Measurements from ENCODE around the gene MCTP1. TPM values are rescaled to one million over a fixed set of nuclear protein-coding genes. Genes with fewer than 3 reads are reported as not detected.
A peak's percentile ranks its signal among the peaks of the same experiment; 100 is the strongest.

MCTP1 gene
- total RNA-seq, 1 experiment from 2014 or later = 25.8 TPM

DNA sequence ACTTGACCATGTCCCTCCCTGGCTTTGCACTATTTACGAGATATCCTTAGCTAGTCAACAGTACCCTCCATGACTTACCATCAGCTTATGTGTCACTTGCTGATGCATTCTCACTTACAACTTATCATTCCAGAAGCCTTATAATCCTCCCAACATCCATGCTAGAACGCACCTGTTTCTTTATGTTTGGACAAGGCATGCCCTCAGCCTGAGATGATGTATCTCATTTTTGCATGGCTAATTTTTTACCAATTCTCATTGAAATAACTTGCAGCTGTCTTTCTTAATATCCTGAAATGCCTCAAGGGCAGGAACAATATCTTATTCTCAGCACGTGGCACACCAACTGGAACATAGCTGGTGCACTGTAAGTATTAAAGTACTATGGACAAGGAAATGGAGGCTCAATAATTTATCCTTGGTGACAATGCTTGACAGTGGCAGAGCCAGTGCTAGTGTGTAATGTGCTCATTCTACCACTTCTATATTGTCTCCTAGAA lies 384.8 kb downstream of the MCTP1 start:
- intact Hi-C loops (cut with micrococcal nuclease; ENCODE audit: unreplicated experiment) = loop anchor here (10.0 kb wide), 1 partner anchor 375 kb away; no protein-coding TSS in a partner anchor
- no peak for TF ChIP-seq EZH2 (IDR thresholded peaks at IDR 0.05; ENCODE audit: borderline replicate concordance, low read depth, low read length, poor library complexity, severe bottlenecking)
- TF ChIP-seq, protein P1, sequence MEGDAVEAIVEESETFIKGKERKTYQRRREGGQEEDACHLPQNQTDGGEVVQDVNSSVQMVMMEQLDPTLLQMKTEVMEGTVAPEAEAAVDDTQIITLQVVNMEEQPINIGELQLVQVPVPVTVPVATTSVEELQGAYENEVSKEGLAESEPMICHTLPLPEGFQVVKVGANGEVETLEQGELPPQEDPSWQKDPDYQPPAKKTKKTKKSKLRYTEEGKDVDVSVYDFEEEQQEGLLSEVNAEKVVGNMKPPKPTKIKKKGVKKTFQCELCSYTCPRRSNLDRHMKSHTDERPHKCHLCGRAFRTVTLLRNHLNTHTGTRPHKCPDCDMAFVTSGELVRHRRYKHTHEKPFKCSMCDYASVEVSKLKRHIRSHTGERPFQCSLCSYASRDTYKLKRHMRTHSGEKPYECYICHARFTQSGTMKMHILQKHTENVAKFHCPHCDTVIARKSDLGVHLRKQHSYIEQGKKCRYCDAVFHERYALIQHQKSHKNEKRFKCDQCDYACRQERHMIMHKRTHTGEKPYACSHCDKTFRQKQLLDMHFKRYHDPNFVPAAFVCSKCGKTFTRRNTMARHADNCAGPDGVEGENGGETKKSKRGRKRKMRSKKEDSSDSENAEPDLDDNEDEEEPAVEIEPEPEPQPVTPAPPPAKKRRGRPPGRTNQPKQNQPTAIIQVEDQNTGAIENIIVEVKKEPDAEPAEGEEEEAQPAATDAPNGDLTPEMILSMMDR (conservative IDR thresholded peaks at IDR 0.05; ENCODE audit: low read depth, low read length) = no peak
- Histone ChIP-seq H3K27ac (ENCODE audit: low read depth, low read length, poor library complexity, severe bottlenecking) (no peak overlapping the region), H3K4me1 (ENCODE audit: insufficient read depth, low read length, poor library complexity, severe bottlenecking) (no peaks in the 10 kb centered on the region), H3K27me3 (replicated peaks; ENCODE audit: insufficient read depth, low read depth, low read length, poor library complexity) (no peaks in the 10 kb centered on the region), H3K36me3 (ENCODE audit: insufficient read depth, low read length, poor library complexity, severe bottlenecking) (no peaks in the 10 kb centered on the region), H3K4me3 (ENCODE audit: low read depth, low read length, poor library complexity, severe bottlenecking) (no peak overlapping the region), H3K9me3 (ENCODE audit: low read depth, low read length, poor library complexity, severe bottlenecking) (no peaks in the 10 kb centered on the region)
- BruUV-seq (replicated peaks) = no TSS peak
- no peak for DNase-seq (ENCODE audit: low spot score)
- ChIA-PET CTCF (no interaction called here), POLR2A (ENCODE audit: low non-redundant PET) (no interaction called here)

DNA sequence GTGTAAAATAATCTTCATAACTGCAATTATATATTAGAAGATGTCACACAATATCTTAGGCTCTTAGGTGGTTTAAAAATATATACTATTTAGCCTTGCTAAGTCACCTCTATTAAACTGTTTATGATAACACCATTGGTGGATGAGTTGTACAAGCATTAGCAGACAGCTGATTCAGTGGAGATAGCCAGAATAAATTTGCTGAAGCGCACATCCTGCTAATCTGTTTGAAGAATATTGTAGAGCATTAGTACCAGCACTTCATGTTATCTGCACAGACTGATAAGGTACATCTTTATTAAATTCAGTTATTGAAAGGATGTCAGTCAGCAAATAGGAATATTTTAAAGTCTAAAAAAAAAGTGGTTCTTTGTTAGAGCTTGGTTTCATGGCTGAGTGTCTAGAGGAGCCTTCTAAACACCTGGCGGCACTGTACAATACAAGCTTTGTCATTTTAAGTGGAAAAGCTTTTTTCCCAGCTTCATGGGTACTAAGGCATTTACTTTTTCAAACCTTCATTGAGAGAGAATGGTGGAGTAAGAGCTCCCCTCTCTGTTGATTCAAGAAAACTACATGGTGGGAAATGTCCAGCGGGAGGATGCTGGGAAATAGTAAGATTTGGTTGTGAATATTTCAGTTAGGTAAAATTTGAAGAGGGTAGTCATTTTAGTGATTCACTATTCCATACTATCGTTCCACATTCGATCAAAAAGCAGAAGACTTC lies 391.3 kb downstream of the MCTP1 start:
- Histone ChIP-seq H3K27me3 (replicated peaks; ENCODE audit: insufficient read depth, low read depth, low read length, poor library complexity) (no peaks in the 10 kb centered on the region), H3K4me1 (ENCODE audit: insufficient read depth, low read length, poor library complexity, severe bottlenecking) (no peaks in the 10 kb centered on the region), H3K9me3 (ENCODE audit: low read depth, low read length, poor library complexity, severe bottlenecking) (no peaks in the 10 kb centered on the region), H3K27ac (ENCODE audit: low read depth, low read length, poor library complexity, severe bottlenecking) (no peak overlapping the region), H3K4me3 (ENCODE audit: low read depth, low read length, poor library complexity, severe bottlenecking) (no peak overlapping the region), H3K36me3 (ENCODE audit: insufficient read depth, low read length, poor library complexity, severe bottlenecking) (no peaks in the 10 kb centered on the region)
- peak; percentile 26 for DNase-seq (ENCODE audit: low spot score)
- POLR2A ChIA-PET (ENCODE audit: low non-redundant PET) = no interaction called here
- TF ChIP-seq, protein P1 (conservative IDR thresholded peaks at IDR 0.05; ENCODE audit: low read depth, low read length) = peak; percentile 49
- TF ChIP-seq EZH2 (IDR thresholded peaks at IDR 0.05; ENCODE audit: borderline replicate concordance, low read depth, low read length, poor library complexity, severe bottlenecking) = no peak
- intact Hi-C loops (cut with micrococcal nuclease; ENCODE audit: unreplicated experiment) = no loop called here
- BruUV-seq (replicated peaks) = no TSS peak
- CTCF ChIA-PET = no interaction called here

DNA sequence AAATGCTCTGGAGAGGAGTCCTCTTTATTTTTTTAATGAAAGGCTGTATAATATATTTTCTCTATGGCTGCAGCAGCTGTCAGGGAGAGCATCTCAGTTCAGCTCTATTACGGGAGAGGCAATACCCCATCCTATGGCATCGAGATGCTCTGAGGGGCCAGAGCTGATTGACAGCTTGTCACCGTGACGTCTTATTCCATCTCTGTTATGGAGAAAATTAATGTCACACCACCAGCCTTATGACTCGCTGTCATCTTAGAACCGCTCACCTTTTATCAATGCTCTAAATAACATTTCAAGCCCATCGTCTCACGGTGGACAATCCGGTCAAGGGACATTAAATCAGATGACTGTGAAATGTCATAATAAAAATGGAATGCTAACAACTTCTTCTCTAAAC lies 392.9 kb downstream of the MCTP1 start:
- no TSS peak for BruUV-seq (replicated peaks)

More for the DNA sequence above, 392.9 kb downstream of the MCTP1 start:
- POLR2A ChIA-PET (ENCODE audit: low non-redundant PET) = no interaction called here
- CTCF ChIA-PET = no interaction called here
- no peaks in the 10 kb centered on the region for H3K36me3 ChIP-seq (ENCODE audit: insufficient read depth, low read length, poor library complexity, severe bottlenecking)
- DNase-seq (ENCODE audit: low spot score) = no peak
- H3K27ac ChIP-seq (ENCODE audit: low read depth, low read length, poor library complexity, severe bottlenecking) = no peak overlapping the region
- H3K4me3 ChIP-seq (ENCODE audit: low read depth, low read length, poor library complexity, severe bottlenecking) = no peak overlapping the region
- intact Hi-C loops (cut with micrococcal nuclease; ENCODE audit: unreplicated experiment) = no loop called here
- H3K9me3 ChIP-seq (ENCODE audit: low read depth, low read length, poor library complexity, severe bottlenecking) = no peaks in the 10 kb centered on the region
- no peaks in the 10 kb centered on the region for H3K4me1 ChIP-seq (ENCODE audit: insufficient read depth, low read length, poor library complexity, severe bottlenecking)
- TF ChIP-seq, protein P1 (conservative IDR thresholded peaks at IDR 0.05; ENCODE audit: low read depth, low read length) = no peak
- H3K27me3 ChIP-seq (replicated peaks; ENCODE audit: insufficient read depth, low read depth, low read length, poor library complexity) = no peaks in the 10 kb centered on the region
